SIG-M5 treated with dmso at 0.1 percent for 504 hours (cell line): ENCODE measurements around the gene KRTAP5-5.

ENCODE experiments used
- DNase-seq: peaks from one replicate; lab custom pipeline; 2025; ENCODE audit not compliant: unreplicated experiment; lab: John Stamatoyannopoulos, UW

Gene KRTAP5-5

GRCh38 chr11:1674173-1675131 is 44.9 kb downstream of the KRTAP5-5 start:
- DNase-seq: no peak

- DNase-seq: no peak
Observed at GRCh38 chr11:1675536-1676228, 46.1 kb downstream of the KRTAP5-5 start.

GRCh38 chr11:1676229-1676740 is 46.7 kb downstream of the KRTAP5-5 start:
- DNase-seq: no peak

- DNase-seq: no peak
Observed at GRCh38 chr11:1679881-1680280, 50.3 kb downstream of the KRTAP5-5 start.
